ENCODE data around the gene AHI1.

The AHI1 gene

DNA sequence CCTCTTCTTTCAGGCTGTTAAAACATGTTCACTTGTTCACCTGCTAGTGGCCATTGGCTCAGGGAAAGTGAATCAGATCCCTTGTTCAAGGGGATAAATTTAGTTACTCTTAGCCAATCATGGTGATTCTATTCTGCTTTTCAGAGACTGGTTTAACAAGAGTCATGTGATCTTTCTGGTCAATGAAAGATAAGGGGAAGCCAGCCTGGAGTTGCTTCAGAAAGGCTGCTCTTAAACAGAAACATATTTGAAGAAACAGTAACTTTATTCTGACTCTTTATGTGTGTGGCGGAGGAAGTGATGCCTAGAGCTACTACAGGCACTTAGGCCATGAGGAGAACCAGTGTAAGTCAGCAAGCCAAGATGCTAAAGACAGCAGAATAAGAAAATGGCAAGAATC, 28.1 kb upstream of the AHI1 start (continued):
- TF ChIP-seq, protein P1, sequence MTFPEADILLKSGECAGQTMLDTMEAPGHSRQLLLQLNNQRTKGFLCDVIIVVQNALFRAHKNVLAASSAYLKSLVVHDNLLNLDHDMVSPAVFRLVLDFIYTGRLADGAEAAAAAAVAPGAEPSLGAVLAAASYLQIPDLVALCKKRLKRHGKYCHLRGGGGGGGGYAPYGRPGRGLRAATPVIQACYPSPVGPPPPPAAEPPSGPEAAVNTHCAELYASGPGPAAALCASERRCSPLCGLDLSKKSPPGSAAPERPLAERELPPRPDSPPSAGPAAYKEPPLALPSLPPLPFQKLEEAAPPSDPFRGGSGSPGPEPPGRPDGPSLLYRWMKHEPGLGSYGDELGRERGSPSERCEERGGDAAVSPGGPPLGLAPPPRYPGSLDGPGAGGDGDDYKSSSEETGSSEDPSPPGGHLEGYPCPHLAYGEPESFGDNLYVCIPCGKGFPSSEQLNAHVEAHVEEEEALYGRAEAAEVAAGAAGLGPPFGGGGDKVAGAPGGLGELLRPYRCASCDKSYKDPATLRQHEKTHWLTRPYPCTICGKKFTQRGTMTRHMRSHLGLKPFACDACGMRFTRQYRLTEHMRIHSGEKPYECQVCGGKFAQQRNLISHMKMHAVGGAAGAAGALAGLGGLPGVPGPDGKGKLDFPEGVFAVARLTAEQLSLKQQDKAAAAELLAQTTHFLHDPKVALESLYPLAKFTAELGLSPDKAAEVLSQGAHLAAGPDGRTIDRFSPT (tag by site-specific recombination; IDR thresholded peaks at IDR 0.05), result no peak
- TF ChIP-seq KLF8 (tag by site-specific recombination; IDR thresholded peaks at IDR 0.05), result no peak

DNA sequence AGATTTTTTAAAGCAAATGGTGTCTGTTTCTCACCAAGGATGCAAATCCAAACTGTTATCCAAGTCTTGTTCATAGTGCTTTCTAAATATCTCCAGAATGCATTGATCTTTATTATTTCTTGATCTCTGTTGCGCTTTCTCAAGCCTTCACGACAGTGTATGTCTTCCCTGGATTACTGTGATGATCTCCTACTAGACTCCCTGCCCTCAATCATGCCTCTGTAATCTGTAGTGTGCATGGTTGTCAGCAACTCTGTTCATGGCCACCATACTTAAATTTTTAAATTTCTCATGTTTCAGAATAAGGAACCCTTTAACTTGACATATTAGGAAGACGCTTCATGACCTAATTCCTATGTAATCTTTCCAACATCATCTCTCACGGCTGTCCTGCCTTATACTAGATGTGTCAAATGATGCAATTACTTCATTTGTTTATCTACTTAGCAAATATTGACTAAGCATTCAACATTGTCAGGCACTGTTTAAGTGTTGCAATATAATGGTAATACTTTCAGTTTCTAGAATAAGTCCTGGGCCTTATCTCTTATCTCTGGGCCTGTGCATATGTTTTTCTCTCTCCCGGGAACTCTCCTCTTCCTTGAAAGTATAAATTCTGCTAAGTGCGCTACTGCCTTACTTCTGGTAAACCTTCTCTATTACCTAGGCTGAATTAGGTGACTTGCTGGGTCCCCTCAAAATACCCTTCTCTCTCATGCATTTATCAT, 25.6 kb upstream of the AHI1 start:
- ChIA-PET CTCF (no interaction called here), POLR2A (no interaction called here)
- H3K27ac ChIP-seq (ENCODE audit: extremely low read depth, low read depth, low read length), result no peak overlapping the region
- no peaks in the 10 kb centered on the region for H3K36me3 ChIP-seq (ENCODE audit: control insufficient read depth in 2 of 2, insufficient read depth in 1 of 2, low read length in 2 of 2)
- no peaks in the 10 kb centered on the region for H3K9me3 ChIP-seq (ENCODE audit: control insufficient read depth, insufficient read depth, low read depth, low read length)
- H3K4me1 ChIP-seq (ENCODE audit: control insufficient read depth, insufficient read depth, low read length), result no peaks in the 10 kb centered on the region
- no peak overlapping the region for H3K4me3 ChIP-seq (ENCODE audit: low read depth, low read length)
- TF ChIP-seq, protein P2, sequence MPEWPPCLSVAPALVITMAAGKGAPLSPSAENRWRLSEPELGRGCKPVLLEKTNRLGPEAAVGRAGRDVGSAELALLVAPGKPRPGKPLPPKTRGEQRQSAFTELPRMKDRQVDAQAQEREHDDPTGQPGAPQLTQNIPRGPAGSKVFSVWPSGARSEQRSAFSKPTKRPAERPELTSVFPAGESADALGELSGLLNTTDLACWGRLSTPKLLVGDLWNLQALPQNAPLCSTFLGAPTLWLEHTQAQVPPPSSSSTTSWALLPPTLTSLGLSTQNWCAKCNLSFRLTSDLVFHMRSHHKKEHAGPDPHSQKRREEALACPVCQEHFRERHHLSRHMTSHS (tag by site-specific recombination; IDR thresholded peaks at IDR 0.05), result no peak
- TF ChIP-seq ZNF184 (tag by site-specific recombination; IDR thresholded peaks at IDR 0.05), result 0 out of 2 replicates have a peak, but pooled peaks have one; percentile 21
- TF ChIP-seq SP7 (tag by site-specific recombination; IDR thresholded peaks at IDR 0.05), result no peak
- TF ChIP-seq, protein P3, sequence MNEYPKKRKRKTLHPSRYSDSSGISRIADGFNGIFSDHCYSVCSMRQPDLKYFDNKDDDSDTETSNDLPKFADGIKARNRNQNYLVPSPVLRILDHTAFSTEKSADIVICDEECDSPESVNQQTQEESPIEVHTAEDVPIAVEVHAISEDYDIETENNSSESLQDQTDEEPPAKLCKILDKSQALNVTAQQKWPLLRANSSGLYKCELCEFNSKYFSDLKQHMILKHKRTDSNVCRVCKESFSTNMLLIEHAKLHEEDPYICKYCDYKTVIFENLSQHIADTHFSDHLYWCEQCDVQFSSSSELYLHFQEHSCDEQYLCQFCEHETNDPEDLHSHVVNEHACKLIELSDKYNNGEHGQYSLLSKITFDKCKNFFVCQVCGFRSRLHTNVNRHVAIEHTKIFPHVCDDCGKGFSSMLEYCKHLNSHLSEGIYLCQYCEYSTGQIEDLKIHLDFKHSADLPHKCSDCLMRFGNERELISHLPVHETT (tag by site-specific recombination; IDR thresholded peaks at IDR 0.05), result 0 out of 2 replicates have a peak, but pooled peaks have one; percentile 20
- TF ChIP-seq ZEB2 (tag by site-specific recombination; IDR thresholded peaks at IDR 0.05), result 0 out of 2 replicates have a peak, but pooled peaks have one; percentile 35
- no peak for TF ChIP-seq EGR2 (tag by site-specific recombination; IDR thresholded peaks at IDR 0.05; ENCODE audit: low read depth)
- TF ChIP-seq ZNF175 (tag by site-specific recombination; IDR thresholded peaks at IDR 0.05), result no peak
- no peak for TF ChIP-seq ZNF121 (tag by site-specific recombination; IDR thresholded peaks at IDR 0.05)
- TF ChIP-seq MEIS1 (CRISPR knock-in tag; IDR thresholded peaks at IDR 0.05; ENCODE audit: borderline replicate concordance), result no peak
- TF ChIP-seq ZNF335 (tag by site-specific recombination; conservative IDR thresholded peaks at IDR 0.05), result peak; percentile 29; the same call in 1 of the 2 replicates
- peak; percentile 46; the same call in 1 of the 2 replicates for TF ChIP-seq ZBTB21 (tag by site-specific recombination; IDR thresholded peaks at IDR 0.05)
- TF ChIP-seq, protein P4, sequence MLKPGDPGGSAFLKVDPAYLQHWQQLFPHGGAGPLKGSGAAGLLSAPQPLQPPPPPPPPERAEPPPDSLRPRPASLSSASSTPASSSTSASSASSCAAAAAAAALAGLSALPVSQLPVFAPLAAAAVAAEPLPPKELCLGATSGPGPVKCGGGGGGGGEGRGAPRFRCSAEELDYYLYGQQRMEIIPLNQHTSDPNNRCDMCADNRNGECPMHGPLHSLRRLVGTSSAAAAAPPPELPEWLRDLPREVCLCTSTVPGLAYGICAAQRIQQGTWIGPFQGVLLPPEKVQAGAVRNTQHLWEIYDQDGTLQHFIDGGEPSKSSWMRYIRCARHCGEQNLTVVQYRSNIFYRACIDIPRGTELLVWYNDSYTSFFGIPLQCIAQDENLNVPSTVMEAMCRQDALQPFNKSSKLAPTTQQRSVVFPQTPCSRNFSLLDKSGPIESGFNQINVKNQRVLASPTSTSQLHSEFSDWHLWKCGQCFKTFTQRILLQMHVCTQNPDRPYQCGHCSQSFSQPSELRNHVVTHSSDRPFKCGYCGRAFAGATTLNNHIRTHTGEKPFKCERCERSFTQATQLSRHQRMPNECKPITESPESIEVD (tag by site-specific recombination; IDR thresholded peaks at IDR 0.05), result peak; percentile 28
- TF ChIP-seq ZBTB48 (tag by site-specific recombination; IDR thresholded peaks at IDR 0.05), result no peak
- TF ChIP-seq ZNF76 (tag by site-specific recombination; IDR thresholded peaks at IDR 0.05; ENCODE audit: borderline replicate concordance, low read depth), result no peak
- no peak for TF ChIP-seq SP2 (tag by site-specific recombination; IDR thresholded peaks at IDR 0.05)
- TF ChIP-seq, protein P5, sequence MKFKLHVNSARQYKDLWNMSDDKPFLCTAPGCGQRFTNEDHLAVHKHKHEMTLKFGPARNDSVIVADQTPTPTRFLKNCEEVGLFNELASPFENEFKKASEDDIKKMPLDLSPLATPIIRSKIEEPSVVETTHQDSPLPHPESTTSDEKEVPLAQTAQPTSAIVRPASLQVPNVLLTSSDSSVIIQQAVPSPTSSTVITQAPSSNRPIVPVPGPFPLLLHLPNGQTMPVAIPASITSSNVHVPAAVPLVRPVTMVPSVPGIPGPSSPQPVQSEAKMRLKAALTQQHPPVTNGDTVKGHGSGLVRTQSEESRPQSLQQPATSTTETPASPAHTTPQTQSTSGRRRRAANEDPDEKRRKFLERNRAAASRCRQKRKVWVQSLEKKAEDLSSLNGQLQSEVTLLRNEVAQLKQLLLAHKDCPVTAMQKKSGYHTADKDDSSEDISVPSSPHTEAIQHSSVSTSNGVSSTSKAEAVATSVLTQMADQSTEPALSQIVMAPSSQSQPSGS (tag by site-specific recombination; IDR thresholded peaks at IDR 0.05; ENCODE audit: low read depth), result 0 out of 2 replicates have a peak, but pooled peaks have one; percentile 7
- TF ChIP-seq ZBTB20 (tag by site-specific recombination; IDR thresholded peaks at IDR 0.05), result 0 out of 2 replicates have a peak, but pooled peaks have one; percentile 27
- no peak for TF ChIP-seq ZNF140 (tag by site-specific recombination; IDR thresholded peaks at IDR 0.05)
- peak; percentile 53; the same call in 1 of the 2 replicates for TF ChIP-seq ZNF629 (tag by site-specific recombination; IDR thresholded peaks at IDR 0.05)
- TF ChIP-seq, protein P6, sequence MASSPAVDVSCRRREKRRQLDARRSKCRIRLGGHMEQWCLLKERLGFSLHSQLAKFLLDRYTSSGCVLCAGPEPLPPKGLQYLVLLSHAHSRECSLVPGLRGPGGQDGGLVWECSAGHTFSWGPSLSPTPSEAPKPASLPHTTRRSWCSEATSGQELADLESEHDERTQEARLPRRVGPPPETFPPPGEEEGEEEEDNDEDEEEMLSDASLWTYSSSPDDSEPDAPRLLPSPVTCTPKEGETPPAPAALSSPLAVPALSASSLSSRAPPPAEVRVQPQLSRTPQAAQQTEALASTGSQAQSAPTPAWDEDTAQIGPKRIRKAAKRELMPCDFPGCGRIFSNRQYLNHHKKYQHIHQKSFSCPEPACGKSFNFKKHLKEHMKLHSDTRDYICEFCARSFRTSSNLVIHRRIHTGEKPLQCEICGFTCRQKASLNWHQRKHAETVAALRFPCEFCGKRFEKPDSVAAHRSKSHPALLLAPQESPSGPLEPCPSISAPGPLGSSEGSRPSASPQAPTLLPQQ (tag by site-specific recombination; IDR thresholded peaks at IDR 0.05), result peak; percentile 37; the same call in 1 of the 2 replicates
- no peak for TF ChIP-seq FEZF1 (tag by site-specific recombination; IDR thresholded peaks at IDR 0.05)
- no peak for TF ChIP-seq ZNF600 (tag by site-specific recombination; IDR thresholded peaks at IDR 0.05)
- no peak for TF ChIP-seq ZNF423 (tag by site-specific recombination; IDR thresholded peaks at IDR 0.05)
- TF ChIP-seq YY2 (tag by site-specific recombination; IDR thresholded peaks at IDR 0.05), result no peak

Measured in HEK293 (cell line).